GM12878 (cell line): Measurements from ENCODE around the gene MRPL34. TPM values are rescaled to one million over a fixed set of nuclear protein-coding genes. Genes with fewer than 3 reads are reported as not detected.

Experiments used
- ATAC-seq: fragments of 200-7000 bp; cut with Tn5 transposase; 3 replicates; pipeline ENCODE4 v1.9.1; 2020; ENCODE audit warnings: mild to moderate bottlenecking, moderate library complexity
- BruUV-seq: library from RNA; stranded (reverse); fragments of 400-500 nt; replicated peaks from 2 replicates; lab custom pipeline; 2021; lab: Mats Ljungman, UMichigan
- CTCF ChIA-PET: fragments of 300-600 bp; sonication (Branson Sonifier 250); formaldehyde crosslinking; extraction: SDS; loops from one replicate; lab custom pipeline; 2021; ENCODE audit warnings: inconsistent platforms; lab: Yijun Ruan, JAX
- POLR2A ChIA-PET: fragments of 350-600 bp; formaldehyde crosslinking; extraction: SDS; loops from one replicate; lab custom pipeline; 2021; ENCODE audit warnings: inconsistent platforms; lab: Charles Lee
- RAD21 ChIA-PET: fragments of 300-600 bp; sonication (Branson Sonifier 250); formaldehyde crosslinking; loops from one replicate; lab custom pipeline; 2023; ENCODE audit warnings: antibody characterized with exemption; ENCODE audit not compliant: unreplicated experiment; lab: Charles Lee
- SMC1A ChIA-PET: fragments of 300-600 bp; sonication (Branson Sonifier 250); formaldehyde crosslinking; loops from one replicate; lab custom pipeline; 2023; ENCODE audit not compliant: unreplicated experiment, uncharacterized antibody; lab: Charles Lee
- DNase-seq: peaks from one replicate; pipeline ENCODE4 v3.0.0-alpha.2; 2011; ENCODE audit warnings: low read depth, low spot score
- FAIRE-seq: peaks from 3 replicates; lab custom pipeline; 2011; peaks lifted over from hg19 to GRCh38; lab: Jason Lieb, UNC
- H2AFZ ChIP-seq: 2 replicates; pipeline ENCODE4 v1.6.0; 2011; ENCODE audit warnings: low read depth, low read length, control low read depth; ENCODE audit not compliant: control insufficient read depth
- H3K27ac ChIP-seq: 2 replicates; pipeline ENCODE4 v1.5.1; 2011; ENCODE audit warnings: control low read depth; ENCODE audit not compliant: control insufficient read depth, insufficient read depth
- H3K27me3 ChIP-seq, 2 experiments: replicated peaks in 1 of 2; 2 replicates each; pipeline versions ENCODE4 v1.6.0 to v1.6.1; 2011; ENCODE audit warnings: low read length in 1 of 2; ENCODE audit not compliant: control insufficient read depth in 2 of 2, insufficient read depth in 2 of 2
- H3K36me3 ChIP-seq, 2 experiments: 2 replicates each; pipeline ENCODE4 v1.5.1; 2011; ENCODE audit warnings: low read length in 1 of 2; ENCODE audit not compliant: control insufficient read depth in 2 of 2, insufficient read depth in 2 of 2
- H3K4me1 ChIP-seq: 2 replicates; pipeline ENCODE4 v1.6.1; 2011; ENCODE audit warnings: mild to moderate bottlenecking, low read length, moderate library complexity, mixed read lengths; ENCODE audit not compliant: control insufficient read depth, insufficient read depth
- H3K4me2 ChIP-seq: 2 replicates; pipeline ENCODE4 v1.6.0; 2011; ENCODE audit warnings: control low read depth; ENCODE audit not compliant: control insufficient read depth, insufficient read depth
- H3K4me3 ChIP-seq: fragments of 200-600 bp; sonication (generic); 2 replicates; pipeline ENCODE4 v1.5.1; 2016
- H3K79me2 ChIP-seq: 2 replicates; pipeline ENCODE4 v1.6.0; 2011; ENCODE audit warnings: low read length; ENCODE audit not compliant: control insufficient read depth, insufficient read depth
- H3K9ac ChIP-seq: 2 replicates; pipeline ENCODE4 v1.8.0; 2011; ENCODE audit warnings: low read length, control low read depth, mixed read lengths; ENCODE audit not compliant: control insufficient read depth, insufficient read depth
- H3K9me3 ChIP-seq: replicated peaks from 3 replicates; pipeline ENCODE4 v1.5.1; 2011; ENCODE audit warnings: mild to moderate bottlenecking, low read length; ENCODE audit not compliant: control insufficient read depth, insufficient read depth
- H4K20me1 ChIP-seq: 2 replicates; pipeline ENCODE4 v1.6.0; 2011; ENCODE audit not compliant: control insufficient read depth, insufficient read depth
- CUX1 ChIP-seq: IDR thresholded peaks from 2 replicates; pipeline ENCODE4 v1.6.1; 2012; ENCODE audit warnings: improper control_type of control experiment, low read depth, low read length; ENCODE audit not compliant: insufficient replicate concordance
- DPF2 ChIP-seq: fragments of 450-650 bp; IDR thresholded peaks from 2 replicates; pipeline ENCODE4 v1.6.1; 2017; ENCODE audit warnings: mild to moderate bottlenecking
- NFXL1 ChIP-seq: fragments of 450-650 bp; IDR thresholded peaks from 2 replicates; pipeline ENCODE4 v1.6.1; 2017; ENCODE audit warnings: antibody characterized with exemption, mild to moderate bottlenecking, borderline replicate concordance
- PAX8 ChIP-seq: fragments of 450-650 bp; IDR thresholded peaks from 2 replicates; pipeline ENCODE4 v1.6.1; 2017; ENCODE audit warnings: mild to moderate bottlenecking, moderate library complexity
- SMARCA5 ChIP-seq: fragments of 450-650 bp; IDR thresholded peaks from 2 replicates; pipeline ENCODE4 v1.6.1; 2017; ENCODE audit warnings: mild to moderate bottlenecking
- TCF3 ChIP-seq: IDR thresholded peaks from 2 replicates; pipeline ENCODE4 v1.6.1; 2012; ENCODE audit warnings: low read depth, mild to moderate bottlenecking, low read length, borderline replicate concordance; ENCODE audit not compliant: insufficient read depth
- TCF7 ChIP-seq: IDR thresholded peaks from 2 replicates; pipeline ENCODE4 v1.6.1; 2014; ENCODE audit warnings: antibody characterized with exemption, borderline replicate concordance
- ZNF687 ChIP-seq: fragments of 450-650 bp; IDR thresholded peaks from 2 replicates; pipeline ENCODE4 v1.6.1; 2017; ENCODE audit warnings: mild to moderate bottlenecking, moderate library complexity
- WGBS: methylation state at CpG from one replicate; pipeline ENCODE4 v1.1.6; 2016; ENCODE audit warnings: low lambda C conversion rate; ENCODE audit not compliant: insufficient replicate concordance, insufficient coverage; ENCODE audit errors: missing lambda C conversion rate; 5-methylcytosine and 5-hydroxymethylcytosine counted together
- in situ Hi-C: fragments of 300-500 bp; cut with MboI; formaldehyde crosslinking; loops from 9 replicates; pipeline ENCODE4 v1.14.3; 2018; ENCODE audit warnings: mixed read lengths
- intact Hi-C: fragments of 100-400 bp; cut with micrococcal nuclease; formaldehyde crosslinking; loops from one replicate; pipeline ENCODE4 v1.14.2; 2022; ENCODE audit not compliant: unreplicated experiment
- polyA plus RNA-seq, 11 experiments: library from polyadenylated mRNA; depleted of rRNA in 4 of 11; unstranded in 6 of 11; stranded (reverse) in 5 of 11; fragments of >200 nt; fragmentation: Nextera tagmentation in 4 of 11; fragmentation: Illumina TruSeq in 1 of 11; extraction: Ambion mirVana in 4 of 11; extraction: Trizol in 1 of 11; gene quantifications; 1 replicate in 1 of 11; 2 replicates in 10 of 11; pipeline versions ENCODE4 v1.2.1 to v1.2.3, GENCODE V29; 2011 to 2016; ENCODE audit warnings: inconsistent platforms in 2 of 11, missing spikeins in 2 of 11, low read depth in 1 of 11
- total RNA-seq, 4 experiments: library from RNA; depleted of rRNA in 3 of 4; stranded (reverse); fragments of >200 nt in 3 of 4; fragmentation: Illumina TruSeq in 1 of 4; extraction: Trizol in 1 of 4; gene quantifications; 2 replicates each; pipeline versions ENCODE4 v1.2.1 to v1.2.3, GENCODE V29; 2013 to 2021

The MRPL34 gene
- total and polyA plus RNA-seq, 10 of the 15 experiments (the other 5 are each of a cell fraction or from before 2014, with no cell fraction given): 8.6 to 198 (median 78.6) TPM

- TF ChIP-seq NFXL1 (no peak), SMARCA5 (no peak), ZNF687 (no peak), TCF3 (no peak)
- TF ChIP-seq, all 136 proteins: peak for 0
These were observed 30.1 kb upstream of the MRPL34 start (continued) for GRCh38 chr19:17275441-17276175.

GRCh38 chr19:17279436-17279835 lies 26.2 kb upstream of the MRPL34 start:
- in situ Hi-C loops: no loop called here
- no peak overlapping the region for H3K9ac ChIP-seq
- RAD21 ChIA-PET: interaction anchor here (0.6 to 1.1 kb wide), 2 partner anchors 18 to 231 kb away, joined by 3 to 5 read pairs; no protein-coding TSS in a partner anchor
- POLR2A ChIA-PET: interaction anchor here (3.2 kb wide), 1 partner anchor 12 kb away, joined by 16 read pairs; the partner anchor contains the start of gene BABAM1
- no TSS peak for BruUV-seq
- H3K9me3 ChIP-seq: no peaks in the 10 kb centered on the region
- no peaks in the 10 kb centered on the region for H3K27me3 ChIP-seq
- SMC1A ChIA-PET: interaction anchor here (0.6 to 6.5 kb wide), 3 partner anchors 14 to 209 kb away, joined by 3 to 43 read pairs (median 3); partner anchors contain the start of genes BABAM1 and USHBP1
- no peak for DNase-seq
- WGBS: 88% methylated on average over 3 of the region's 3 CpGs
- intact Hi-C loops: no loop called here
- no peak for TF ChIP-seq DPF2
- no peak for TF ChIP-seq CUX1
- TF ChIP-seq TCF7: no peak
- TF ChIP-seq PAX8: no peak
- TF ChIP-seq, all 136 proteins: peak for 0
- CTCF ChIA-PET: interaction anchor here (1.3 to 6.9 kb wide), 3 partner anchors 13 to 564 kb away, joined by 3 to 120 read pairs (median 9); partner anchors contain the start of genes BABAM1 and USHBP1
- Histone ChIP-seq H3K79me2 (no peaks in the 10 kb centered on the region; the same call in 1 of the 2 replicates), H3K4me3 (no peak overlapping the region), H4K20me1 (no peaks in the 10 kb centered on the region), H3K4me2 (no peak overlapping the region), H3K4me1 (peaks cover 9% of the 10 kb centered on the region), H3K27ac (no peak overlapping the region), H3K36me3 (peaks cover 2 to 13% of the 10 kb centered on the region in 2 experiments; a peak in 3 of 4 replicates), H2AFZ (no peak overlapping the region)
- ATAC-seq (no peak), FAIRE-seq (no peak)
